SK-N-SH (cell line): Measurements from ENCODE around the gene SETD4.

Experiments used
- EZH2phosphoT487 ChIP-seq: fragments of 200-600 bp; sonication (generic); IDR thresholded peaks from 2 replicates; pipeline ENCODE4 v1.6.1; 2017; ENCODE audit warnings: low read depth, mixed run types, mild to moderate bottlenecking, antibody characterized with exemption, moderate library complexity, borderline replicate concordance
- GABPA ChIP-seq: IDR thresholded peaks from 2 replicates; pipeline ENCODE4 v1.4.0; 2012; ENCODE audit warnings: low read depth, mild to moderate bottlenecking
- MXI1 ChIP-seq: IDR thresholded peaks from 2 replicates; pipeline ENCODE4 v1.6.1; 2012; ENCODE audit warnings: mild to moderate bottlenecking, low read depth, low read length, improper control_type of control experiment
- NFIC ChIP-seq: IDR thresholded peaks from 2 replicates; pipeline ENCODE4 v1.4.0; 2012; ENCODE audit warnings: borderline replicate concordance
- NRF1 ChIP-seq: IDR thresholded peaks from 2 replicates; pipeline ENCODE4 v1.6.1; 2012; ENCODE audit warnings: low read depth, mild to moderate bottlenecking, low read length
- POLR2AphosphoS5 ChIP-seq: IDR thresholded peaks from 2 replicates; pipeline ENCODE4 v1.6.1; 2012; ENCODE audit warnings: low read depth, low read length
- YY1 ChIP-seq: IDR thresholded peaks from 2 replicates; pipeline ENCODE4 v1.4.0; 2012; ENCODE audit warnings: low read depth, mild to moderate bottlenecking
- TF ChIP-seq, protein P1 (sequence below): IDR thresholded peaks from 2 replicates; pipeline ENCODE4 v1.4.0; 2012; ENCODE audit warnings: low read depth, borderline replicate concordance
- TF ChIP-seq, protein P2 (sequence below): fragments of 200-600 bp; sonication (generic); IDR thresholded peaks from 2 replicates; pipeline ENCODE4 v1.6.1; 2017; ENCODE audit warnings: antibody characterized with exemption, mild to moderate bottlenecking, moderate library complexity

DNA sequence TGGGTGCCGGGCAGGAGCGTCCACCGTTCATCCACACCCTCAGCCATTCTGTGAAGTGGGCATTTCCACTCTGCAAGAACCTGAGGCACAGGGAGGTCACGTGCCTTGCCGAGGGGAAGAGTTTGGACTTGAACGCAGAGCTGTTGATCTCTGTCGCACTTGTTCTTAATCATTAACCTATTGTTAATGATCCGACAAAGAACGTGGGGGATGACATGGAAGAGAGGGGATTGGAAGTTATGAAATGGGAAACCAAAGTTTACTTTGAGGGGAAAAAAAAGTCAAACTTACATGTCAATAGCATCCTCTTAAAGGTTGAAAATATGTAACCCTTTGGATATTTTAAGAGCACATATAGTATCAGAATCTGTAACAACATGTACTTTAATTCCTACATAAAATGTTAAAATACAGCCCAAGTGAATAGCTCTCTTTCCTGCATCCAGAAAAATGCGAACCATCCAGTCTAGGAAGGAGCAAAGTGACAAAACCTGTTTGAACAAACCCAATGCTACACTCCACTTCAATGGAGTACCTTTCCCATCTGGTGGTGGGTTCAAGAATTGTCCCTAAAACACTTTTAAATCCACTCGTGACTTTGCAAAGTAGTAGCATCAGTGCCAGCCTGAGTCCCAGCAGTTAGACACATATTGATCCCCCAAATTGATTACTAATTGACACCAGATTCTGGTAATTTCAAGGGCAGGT, 75.5 kb downstream of the SETD4 start:
- TF ChIP-seq, protein P1, sequence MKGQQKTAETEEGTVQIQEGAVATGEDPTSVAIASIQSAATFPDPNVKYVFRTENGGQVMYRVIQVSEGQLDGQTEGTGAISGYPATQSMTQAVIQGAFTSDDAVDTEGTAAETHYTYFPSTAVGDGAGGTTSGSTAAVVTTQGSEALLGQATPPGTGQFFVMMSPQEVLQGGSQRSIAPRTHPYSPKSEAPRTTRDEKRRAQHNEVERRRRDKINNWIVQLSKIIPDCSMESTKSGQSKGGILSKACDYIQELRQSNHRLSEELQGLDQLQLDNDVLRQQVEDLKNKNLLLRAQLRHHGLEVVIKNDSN, result no peak
- TF ChIP-seq, protein P2, sequence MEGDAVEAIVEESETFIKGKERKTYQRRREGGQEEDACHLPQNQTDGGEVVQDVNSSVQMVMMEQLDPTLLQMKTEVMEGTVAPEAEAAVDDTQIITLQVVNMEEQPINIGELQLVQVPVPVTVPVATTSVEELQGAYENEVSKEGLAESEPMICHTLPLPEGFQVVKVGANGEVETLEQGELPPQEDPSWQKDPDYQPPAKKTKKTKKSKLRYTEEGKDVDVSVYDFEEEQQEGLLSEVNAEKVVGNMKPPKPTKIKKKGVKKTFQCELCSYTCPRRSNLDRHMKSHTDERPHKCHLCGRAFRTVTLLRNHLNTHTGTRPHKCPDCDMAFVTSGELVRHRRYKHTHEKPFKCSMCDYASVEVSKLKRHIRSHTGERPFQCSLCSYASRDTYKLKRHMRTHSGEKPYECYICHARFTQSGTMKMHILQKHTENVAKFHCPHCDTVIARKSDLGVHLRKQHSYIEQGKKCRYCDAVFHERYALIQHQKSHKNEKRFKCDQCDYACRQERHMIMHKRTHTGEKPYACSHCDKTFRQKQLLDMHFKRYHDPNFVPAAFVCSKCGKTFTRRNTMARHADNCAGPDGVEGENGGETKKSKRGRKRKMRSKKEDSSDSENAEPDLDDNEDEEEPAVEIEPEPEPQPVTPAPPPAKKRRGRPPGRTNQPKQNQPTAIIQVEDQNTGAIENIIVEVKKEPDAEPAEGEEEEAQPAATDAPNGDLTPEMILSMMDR, result no peak
- TF ChIP-seq NRF1 (no peak), MXI1 (no peak), POLR2AphosphoS5 (no peak), EZH2phosphoT487 (no peak), NFIC (no peak), GABPA (no peak), YY1 (no peak)
